CD1c-positive myeloid dendritic cell (primary cell): ENCODE measurements around the gene MARVELD3.
A peak's percentile ranks its signal among the peaks of the same experiment; 100 is the strongest.

Experiments used
- DNase-seq: peaks from one replicate; pipeline ENCODE4 v3.0.0-alpha.2; 2016; ENCODE audit errors: extremely low spot score

MARVELD3 gene

GRCh38 chr16:71622088-71622487, 3.9 kb upstream of the MARVELD3 start:
- no peak for DNase-seq

GRCh38 chr16:71623597-71623996, 2.4 kb upstream of the MARVELD3 start:
- DNase-seq = no peak

- DNase-seq = no peak
Measured at GRCh38 chr16:71625113-71625850, 702 bp upstream of the MARVELD3 start.

- DNase-seq = no peak
Measured at GRCh38 chr16:71626858-71627213, 852 bp downstream of the MARVELD3 start.

- no peak for DNase-seq
Measured at GRCh38 chr16:71627731-71628181, 1.8 kb downstream of the MARVELD3 start.

GRCh38 chr16:71628810-71629209, 2.8 kb downstream of the MARVELD3 start:
- no peak for DNase-seq

GRCh38 chr16:71629278-71630016, 3.5 kb downstream of the MARVELD3 start:
- no peak for DNase-seq

GRCh38 chr16:71630808-71631207, 4.8 kb downstream of the MARVELD3 start:
- no peak for DNase-seq

- DNase-seq = no peak
Measured at GRCh38 chr16:71631776-71632175, 5.8 kb downstream of the MARVELD3 start.

GRCh38 chr16:71635632-71636031, 9.6 kb downstream of the MARVELD3 start:
- DNase-seq = peak; percentile 74

GRCh38 chr16:71637398-71637797, 11.4 kb downstream of the MARVELD3 start:
- DNase-seq = no peak

- peak; percentile 19 for DNase-seq
Measured at GRCh38 chr16:71645450-71645849, 19.5 kb downstream of the MARVELD3 start.

- no peak for DNase-seq
Measured at GRCh38 chr16:71647391-71647790, 21.4 kb downstream of the MARVELD3 start.

GRCh38 chr16:71648162-71648561, 22.2 kb downstream of the MARVELD3 start:
- no peak for DNase-seq

GRCh38 chr16:71648921-71649320, 22.9 kb downstream of the MARVELD3 start:
- no peak for DNase-seq

GRCh38 chr16:71649704-71650103, 23.7 kb downstream of the MARVELD3 start:
- DNase-seq = no peak

GRCh38 chr16:71658771-71659170, 32.8 kb downstream of the MARVELD3 start:
- DNase-seq = no peak

- no peak for DNase-seq
Measured at GRCh38 chr16:71659471-71659870, 33.5 kb downstream of the MARVELD3 start.

- no peak for DNase-seq
Measured at GRCh38 chr16:71666264-71666663, 40.3 kb downstream of the MARVELD3 start.

GRCh38 chr16:71666928-71667707, 41.1 kb downstream of the MARVELD3 start:
- no peak for DNase-seq

- no peak for DNase-seq
Measured at GRCh38 chr16:71669926-71670536, 44.0 kb downstream of the MARVELD3 start.

GRCh38 chr16:71670537-71670936, 44.6 kb downstream of the MARVELD3 start:
- DNase-seq = no peak
